Neural progenitor cell (in vitro differentiated cells): Measurements from ENCODE around the gene TACR1. TPM values are rescaled to one million over a fixed set of nuclear protein-coding genes. Genes with fewer than 3 reads are reported as not detected.

Experiments
- DNase-seq: peaks from one replicate; pipeline ENCODE4 v3.0.0-alpha.2; 2016; ENCODE audit warnings: low spot score
- H2AFZ ChIP-seq: fragments of 200-600 bp; sonication (generic); replicated peaks from 2 replicates; pipeline ENCODE4 v1.6.1; 2016; ENCODE audit warnings: antibody characterized with exemption
- H3F3A ChIP-seq: fragments of 200-600 bp; sonication (generic); 2 replicates; pipeline ENCODE4 v1.6.1; 2016; ENCODE audit warnings: antibody characterized with exemption, low read depth
- H3K27ac ChIP-seq: fragments of 200-600 bp; sonication (generic); 2 replicates; pipeline ENCODE4 v1.5.1; 2016; ENCODE audit warnings: mild to moderate bottlenecking
- H3K27me3 ChIP-seq: fragments of 200-600 bp; sonication (generic); 2 replicates; pipeline ENCODE4 v1.6.1; 2016; ENCODE audit warnings: mild to moderate bottlenecking, moderate library complexity
- H3K36me3 ChIP-seq: fragments of 200-600 bp; sonication (generic); 2 replicates; pipeline ENCODE4 v1.5.1; 2016
- H3K4me1 ChIP-seq: fragments of 200-600 bp; sonication (generic); 2 replicates; pipeline ENCODE4 v1.6.1; 2016; ENCODE audit warnings: mixed run types
- H3K4me2 ChIP-seq: fragments of 200-600 bp; sonication (generic); 2 replicates; pipeline ENCODE4 v1.6.1; 2016
- H3K4me3 ChIP-seq: fragments of 200-600 bp; sonication (generic); 2 replicates; pipeline ENCODE4 v1.5.1; 2016
- H3K79me2 ChIP-seq: fragments of 200-600 bp; sonication (generic); 2 replicates; pipeline ENCODE4 v1.6.1; 2016; ENCODE audit warnings: low read depth
- H3K9ac ChIP-seq: fragments of 200-600 bp; sonication (generic); 2 replicates; pipeline ENCODE4 v1.6.1; 2016
- H3K9me3 ChIP-seq: fragments of 200-600 bp; sonication (generic); 2 replicates; pipeline ENCODE4 v1.5.1; 2016; ENCODE audit warnings: low read depth
- H4K20me1 ChIP-seq: fragments of 200-600 bp; sonication (generic); 2 replicates; pipeline ENCODE4 v1.6.1; 2016; ENCODE audit warnings: low read depth
- H3K27ac Mint-ChIP-seq: 3 replicates; pipeline ENCODE4 v1.8.0; 2021; ENCODE audit warnings: mixed read lengths
- H3K27me3 Mint-ChIP-seq: 2 replicates; pipeline ENCODE4 v1.8.0; 2022; ENCODE audit warnings: low read depth, mild to moderate bottlenecking, inconsistent platforms, moderate library complexity, mixed read lengths; ENCODE audit not compliant: insufficient read depth
- H3K36me3 Mint-ChIP-seq: 3 replicates; pipeline ENCODE4 v1.8.0; 2021; ENCODE audit warnings: mixed read lengths
- H3K4me1 Mint-ChIP-seq: 3 replicates; pipeline ENCODE4 v1.8.0; 2021; ENCODE audit warnings: mixed read lengths
- H3K4me3 Mint-ChIP-seq: 3 replicates; pipeline ENCODE4 v1.8.0; 2021; ENCODE audit warnings: mild to moderate bottlenecking, moderate library complexity, mixed read lengths
- H3K9me3 Mint-ChIP-seq: 3 replicates; pipeline ENCODE4 v1.8.0; 2020; ENCODE audit warnings: mixed read lengths
- CTCF ChIP-seq: fragments of 200-600 bp; sonication (generic); IDR thresholded peaks from 2 replicates; pipeline ENCODE4 v1.5.1; 2017; ENCODE audit warnings: antibody characterized with exemption, mild to moderate bottlenecking
- EZH2 ChIP-seq: fragments of 200-600 bp; sonication (generic); IDR thresholded peaks from 2 replicates; pipeline ENCODE4 v1.6.1; 2017; ENCODE audit warnings: antibody characterized with exemption, mild to moderate bottlenecking, moderate library complexity
- EZH2phosphoT487 ChIP-seq: fragments of 200-600 bp; sonication (generic); IDR thresholded peaks from 2 replicates; pipeline ENCODE4 v1.6.1; 2017; ENCODE audit warnings: antibody characterized with exemption
- total RNA-seq: library from RNA; depleted of rRNA; stranded (reverse); fragments of >200 nt; gene quantifications from 2 replicates; pipeline ENCODE4 v1.2.3, GENCODE V29; 2015; ENCODE audit warnings: low replicate concordance

The TACR1 gene
- total RNA-seq, 1 donor from 2014 or later: not detected

- no peak overlapping the region for H3K4me3 Mint-ChIP-seq
- no peaks in the 10 kb centered on the region for H3K36me3 ChIP-seq
- no peaks in the 10 kb centered on the region for H3K9me3 ChIP-seq
- H2AFZ ChIP-seq: no peak overlapping the region
- no peak overlapping the region for H3K9ac ChIP-seq
- no peaks in the 10 kb centered on the region for H3K9me3 Mint-ChIP-seq
- no peak overlapping the region for H3K27ac ChIP-seq
- H3K4me1 Mint-ChIP-seq: no peaks in the 10 kb centered on the region
- no peak overlapping the region for H3K4me3 ChIP-seq
- no peak for DNase-seq
- no peaks in the 10 kb centered on the region for H3K36me3 Mint-ChIP-seq
- H3K79me2 ChIP-seq: no peaks in the 10 kb centered on the region
- H3K4me1 ChIP-seq: no peaks in the 10 kb centered on the region
- H3K27me3 ChIP-seq: no peaks in the 10 kb centered on the region
- no peak overlapping the region for H3K4me2 ChIP-seq
- no peaks in the 10 kb centered on the region for H3F3A ChIP-seq
- TF ChIP-seq EZH2: no peak
- no peak for TF ChIP-seq CTCF
- no peak for TF ChIP-seq EZH2phosphoT487
- peak overlapping the region; percentile 42 for H3K27ac Mint-ChIP-seq
- H4K20me1 ChIP-seq: no peaks in the 10 kb centered on the region
- no peaks in the 10 kb centered on the region for H3K27me3 Mint-ChIP-seq
Observed at GRCh38 chr2:75030218-75031009, 168.9 kb downstream of the TACR1 start.

- Mint-ChIP-seq H3K4me3 (no peak overlapping the region), H3K9me3 (no peaks in the 10 kb centered on the region), H3K36me3 (no peaks in the 10 kb centered on the region), H3K4me1 (no peaks in the 10 kb centered on the region), H3K27ac (no peak overlapping the region), H3K27me3 (no peaks in the 10 kb centered on the region)
- Histone ChIP-seq H3K36me3 (no peaks in the 10 kb centered on the region), H4K20me1 (no peaks in the 10 kb centered on the region), H2AFZ (no peak overlapping the region), H3F3A (no peaks in the 10 kb centered on the region), H3K9ac (no peak overlapping the region), H3K4me2 (no peak overlapping the region), H3K4me1 (no peaks in the 10 kb centered on the region), H3K27ac (no peak overlapping the region), H3K79me2 (no peaks in the 10 kb centered on the region), H3K9me3 (no peaks in the 10 kb centered on the region), H3K4me3 (no peak overlapping the region), H3K27me3 (no peaks in the 10 kb centered on the region)
- DNase-seq: no peak
- TF ChIP-seq EZH2 (no peak), CTCF (no peak)
Observed at GRCh38 chr2:75027886-75028285, 171.4 kb downstream of the TACR1 start.

- H4K20me1 ChIP-seq: no peaks in the 10 kb centered on the region
- Mint-ChIP-seq H3K9me3 (no peaks in the 10 kb centered on the region), H3K27ac (no peak overlapping the region), H3K4me1 (no peaks in the 10 kb centered on the region), H3K27me3 (no peaks in the 10 kb centered on the region), H3K36me3 (no peaks in the 10 kb centered on the region), H3K4me3 (no peak overlapping the region)
- no peaks in the 10 kb centered on the region for H3F3A ChIP-seq
- H3K4me3 ChIP-seq: no peak overlapping the region
- no peak overlapping the region for H3K4me2 ChIP-seq
- no peak overlapping the region for H2AFZ ChIP-seq
- H3K9me3 ChIP-seq: no peaks in the 10 kb centered on the region
- no peaks in the 10 kb centered on the region for H3K36me3 ChIP-seq
- no peak overlapping the region for H3K9ac ChIP-seq
- TF ChIP-seq EZH2 (no peak), CTCF (no peak), EZH2phosphoT487 (no peak)
- H3K27ac ChIP-seq: no peak overlapping the region
- no peaks in the 10 kb centered on the region for H3K27me3 ChIP-seq
- H3K4me1 ChIP-seq: no peaks in the 10 kb centered on the region
- DNase-seq: no peak
- no peaks in the 10 kb centered on the region for H3K79me2 ChIP-seq
Observed at GRCh38 chr2:75025633-75026380, 173.5 kb downstream of the TACR1 start.
